Stimulated activated CD8-positive, alpha-beta memory T cell treated with anti-CD3 and anti-CD28 coated beads, Interleukin-7, amount 100 ng/mL, for 48 hours (primary cell): ENCODE data around the gene AP3B1.

Experiments
- DNase-seq, 2 donors: peaks; one replicate each; pipeline ENCODE4 v3.0.0-alpha.2; 2020; ENCODE audit warnings: low read depth in 1 of 2; ENCODE audit errors: extremely low read depth in 1 of 2

AP3B1 gene

DNA sequence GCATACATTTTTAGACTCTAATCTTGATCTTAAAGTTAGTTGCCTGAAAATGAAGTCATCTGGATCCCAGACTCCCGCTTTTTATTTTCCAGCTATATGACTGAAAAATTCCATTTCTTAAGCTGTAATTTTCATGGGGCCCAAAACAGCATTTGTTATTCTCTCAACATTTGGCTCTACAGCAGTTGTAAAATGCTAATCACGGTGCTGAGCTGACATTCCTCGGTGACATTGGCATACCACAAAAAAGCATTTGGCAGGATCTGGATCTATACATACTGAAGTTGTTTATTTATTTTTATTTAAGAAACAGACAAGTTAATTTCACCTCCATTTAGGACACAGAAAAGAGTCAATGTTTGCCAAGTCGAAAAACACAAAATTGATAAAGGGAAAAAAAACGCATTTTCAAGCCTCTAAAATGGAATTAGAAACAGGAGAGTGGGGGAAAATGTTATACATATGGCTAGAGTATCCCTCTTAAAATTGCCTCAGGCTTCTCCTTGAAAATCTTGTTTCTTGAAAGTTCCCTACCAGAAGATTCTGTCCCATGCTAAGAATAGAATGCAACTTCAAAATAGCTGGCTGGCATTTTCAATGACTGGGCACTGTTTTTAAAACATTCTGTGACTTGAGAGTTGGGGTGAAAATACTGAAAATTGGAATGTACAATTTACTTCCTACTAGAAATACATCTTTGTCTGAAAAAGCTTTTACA, 310.9 kb downstream of the AP3B1 start:
- no peak for DNase-seq

DNA sequence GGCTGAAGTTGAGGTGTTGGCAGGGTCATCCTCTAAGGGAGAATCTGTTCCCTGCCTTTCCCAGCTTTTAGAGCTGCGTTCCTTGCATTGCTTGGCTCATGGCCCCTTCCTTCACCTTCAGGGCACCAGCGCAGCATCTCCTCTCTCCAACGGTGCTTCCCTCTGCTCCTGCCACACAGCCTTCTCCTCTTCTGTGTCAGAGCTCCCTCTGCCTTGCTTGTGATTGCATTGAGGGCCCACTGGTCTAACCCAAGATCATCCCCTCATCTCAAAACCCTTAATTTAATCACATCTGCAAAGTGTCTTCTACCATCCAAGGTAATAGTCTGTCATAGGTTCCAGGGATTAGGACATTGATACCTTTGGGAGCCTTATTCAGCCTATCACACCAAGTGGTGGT, 312.7 kb downstream of the AP3B1 start:
- no peak for DNase-seq

DNA sequence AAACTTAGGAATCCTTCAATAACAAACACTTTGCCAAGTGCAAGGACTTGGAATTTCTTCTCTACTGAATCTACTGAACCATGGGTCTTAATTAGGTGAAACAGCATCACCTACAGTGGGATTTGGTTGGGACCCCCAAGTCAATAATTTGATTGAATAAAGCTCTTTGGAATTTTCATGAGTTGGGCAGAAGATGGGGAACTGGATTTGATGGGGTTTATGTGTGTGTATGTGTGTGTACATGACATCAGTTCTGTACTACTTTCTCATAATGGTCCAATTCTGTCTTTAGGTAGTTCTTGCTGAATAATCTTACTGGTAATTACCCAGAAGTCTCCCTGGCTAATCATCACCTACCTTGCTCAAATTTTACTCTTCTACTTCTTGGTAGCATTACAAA, 319.9 kb downstream of the AP3B1 start:
- no peak for DNase-seq

DNA sequence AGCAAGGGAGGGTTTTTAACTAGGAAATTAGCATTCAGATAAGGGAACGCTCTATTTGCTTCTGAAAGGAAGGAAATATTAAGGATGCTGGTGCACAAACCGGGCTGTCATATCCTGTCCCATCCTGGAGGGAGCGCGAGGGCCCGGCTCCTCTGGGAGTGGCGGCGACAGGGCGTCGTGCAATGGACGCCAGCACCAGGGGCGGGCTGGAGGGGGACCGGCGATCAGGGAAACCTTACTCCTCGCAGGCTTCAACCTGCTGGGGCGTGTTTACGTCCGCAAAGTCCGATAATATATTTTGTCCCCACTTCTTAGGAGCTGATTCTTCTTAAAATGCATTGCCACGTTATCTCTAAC, 321.3 kb downstream of the AP3B1 start:
- no peak for DNase-seq

DNA sequence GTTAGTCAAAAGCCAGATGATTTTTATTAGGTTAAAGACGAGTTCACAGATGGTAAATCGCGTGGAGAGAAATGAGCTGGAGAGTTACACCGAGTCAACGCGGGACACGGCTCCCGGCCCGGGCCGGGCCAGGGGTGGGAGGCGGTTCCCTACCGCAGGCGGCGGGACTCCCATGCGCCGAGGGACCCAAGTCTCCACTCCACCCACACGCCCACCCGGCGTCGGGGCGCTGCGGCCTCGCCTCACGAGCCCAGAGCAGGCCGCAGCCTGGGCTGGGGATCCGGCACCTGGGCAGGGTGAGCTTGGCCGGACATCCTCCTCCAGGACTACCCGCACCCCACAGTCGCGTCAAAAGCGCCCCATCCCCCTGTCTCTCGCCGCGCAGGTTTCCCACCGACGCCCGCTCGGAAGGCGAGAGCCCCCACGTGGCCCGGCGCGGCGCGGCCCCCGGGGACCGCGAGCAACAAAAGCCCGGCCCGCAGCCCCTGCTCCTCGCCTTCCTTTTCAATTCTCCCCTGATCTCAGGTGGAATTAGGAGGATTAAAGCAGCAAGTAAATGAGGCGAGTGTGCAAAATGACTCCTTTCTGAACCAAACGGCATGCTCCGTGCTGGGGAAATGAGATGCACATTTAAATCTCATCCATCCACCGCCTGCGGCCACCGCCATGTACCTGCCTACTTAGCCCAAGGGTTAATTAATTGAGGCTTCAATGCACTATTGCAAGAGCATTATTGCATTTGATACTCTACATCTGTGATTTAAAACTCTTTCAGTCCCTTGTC, 321.8 kb downstream of the AP3B1 start:
- no peak for DNase-seq

DNA sequence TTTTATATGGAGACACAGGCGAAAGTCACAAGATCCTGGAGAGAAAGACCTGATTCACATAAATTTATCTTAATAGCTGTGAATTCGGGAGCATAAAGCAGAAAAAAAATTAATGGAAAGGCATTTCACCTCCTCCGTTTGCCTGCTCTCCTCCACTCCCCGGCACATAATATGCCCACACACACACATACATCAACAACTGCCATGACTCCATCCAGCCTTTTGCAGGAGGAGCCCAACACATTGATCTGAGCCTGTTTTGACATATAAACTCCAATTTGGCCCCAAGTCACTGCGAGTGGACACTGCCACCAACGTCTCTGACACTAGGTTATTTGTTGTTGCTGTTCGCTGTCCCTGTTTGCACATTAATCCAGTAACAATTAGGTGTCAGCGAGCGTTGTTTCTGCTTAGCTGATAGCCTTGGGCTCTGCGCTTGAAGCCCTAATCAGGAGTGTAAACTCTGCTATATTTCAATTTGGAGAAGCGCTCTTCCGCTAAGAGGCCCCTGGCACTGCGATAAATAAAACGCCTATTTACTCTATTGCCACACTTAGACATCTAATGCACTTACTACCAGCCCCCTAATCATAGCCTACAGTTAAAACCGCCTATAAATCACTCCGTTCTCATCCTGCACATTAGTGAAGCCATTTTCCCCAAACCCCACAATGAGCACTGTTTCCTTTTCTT, 322.6 kb downstream of the AP3B1 start:
- DNase-seq: no peak

DNA sequence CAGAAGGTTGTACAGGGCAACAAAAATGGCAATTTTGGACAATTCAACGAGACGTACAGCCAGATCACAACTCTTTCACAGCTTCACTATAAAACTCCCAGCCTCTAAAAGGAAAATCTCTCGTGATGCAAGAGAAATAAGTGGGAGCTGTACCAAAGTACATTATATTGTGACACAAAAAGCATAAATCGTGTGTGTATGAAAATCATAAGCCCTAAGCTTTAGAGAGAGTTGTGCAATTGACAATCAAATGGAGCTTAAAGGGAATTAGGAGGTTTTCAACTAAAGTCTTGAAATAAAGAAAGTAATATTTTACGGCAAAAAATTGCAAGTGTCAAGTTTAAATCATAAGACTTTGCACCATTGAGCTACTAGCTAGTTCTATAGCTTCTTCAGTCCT, 323.6 kb downstream of the AP3B1 start:
- no peak for DNase-seq

DNA sequence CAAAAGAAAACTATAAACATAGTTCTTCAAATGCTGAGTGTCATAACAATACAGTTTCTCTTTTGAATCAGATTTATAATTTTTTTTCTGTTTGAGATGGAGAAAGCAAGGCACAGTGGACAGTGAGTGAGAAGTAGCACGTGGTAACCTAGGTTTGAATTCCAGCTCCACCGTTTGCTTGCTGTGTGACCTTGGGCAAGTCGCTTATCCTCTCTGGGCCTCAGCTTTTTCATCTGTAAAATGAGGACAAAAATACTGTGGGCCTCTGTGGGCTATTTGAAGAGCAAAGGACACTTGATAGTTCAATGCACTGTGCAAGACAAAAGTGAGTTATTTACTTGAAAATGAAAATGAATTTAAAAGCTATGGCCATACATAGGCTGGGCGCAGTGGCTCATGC, 330.7 kb downstream of the AP3B1 start:
- DNase-seq: no peak

DNA sequence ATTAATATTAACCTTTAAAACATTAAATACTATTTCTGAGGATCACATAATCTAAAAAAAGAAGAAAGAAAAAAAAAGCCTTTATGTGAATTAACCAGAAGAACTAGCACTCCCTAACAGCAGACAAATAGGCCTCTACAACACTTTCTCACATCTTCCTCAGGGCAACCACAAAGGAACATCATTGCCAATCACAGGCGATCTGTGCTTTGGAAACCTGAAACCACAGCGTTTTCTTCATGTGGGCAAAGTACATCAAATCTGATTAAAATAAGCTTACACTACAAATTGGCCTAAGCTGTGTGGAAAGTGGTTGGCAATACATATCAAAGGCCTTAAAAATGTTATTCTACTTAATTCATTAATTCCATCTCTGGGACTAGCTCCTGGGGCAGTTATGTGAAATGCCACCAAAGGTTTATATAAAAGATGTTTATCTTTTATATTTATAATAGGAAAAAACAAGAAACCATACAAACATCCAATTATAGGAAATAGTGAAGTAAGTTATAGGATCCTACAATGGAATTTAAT, 333.6 kb downstream of the AP3B1 start:
- no peak for DNase-seq

DNA sequence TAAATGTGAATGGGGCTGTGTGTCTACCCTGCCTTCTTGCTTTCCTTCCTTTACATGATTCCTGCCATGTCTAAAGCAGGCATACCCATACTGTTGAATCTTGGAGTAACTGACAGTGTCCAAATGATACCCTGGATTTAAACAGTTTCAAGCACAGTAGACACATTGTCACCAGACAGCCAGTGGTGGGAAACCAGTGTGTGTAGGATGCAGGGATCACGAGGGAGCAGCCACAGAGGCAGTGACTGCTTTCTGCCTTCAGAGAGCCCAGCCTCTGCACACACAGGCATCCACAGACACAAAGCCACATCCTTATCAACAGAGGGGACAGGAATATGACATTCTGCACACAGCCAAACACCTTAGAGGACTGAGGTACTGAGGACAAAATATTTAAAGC, 334.2 kb downstream of the AP3B1 start:
- no peak for DNase-seq

DNA sequence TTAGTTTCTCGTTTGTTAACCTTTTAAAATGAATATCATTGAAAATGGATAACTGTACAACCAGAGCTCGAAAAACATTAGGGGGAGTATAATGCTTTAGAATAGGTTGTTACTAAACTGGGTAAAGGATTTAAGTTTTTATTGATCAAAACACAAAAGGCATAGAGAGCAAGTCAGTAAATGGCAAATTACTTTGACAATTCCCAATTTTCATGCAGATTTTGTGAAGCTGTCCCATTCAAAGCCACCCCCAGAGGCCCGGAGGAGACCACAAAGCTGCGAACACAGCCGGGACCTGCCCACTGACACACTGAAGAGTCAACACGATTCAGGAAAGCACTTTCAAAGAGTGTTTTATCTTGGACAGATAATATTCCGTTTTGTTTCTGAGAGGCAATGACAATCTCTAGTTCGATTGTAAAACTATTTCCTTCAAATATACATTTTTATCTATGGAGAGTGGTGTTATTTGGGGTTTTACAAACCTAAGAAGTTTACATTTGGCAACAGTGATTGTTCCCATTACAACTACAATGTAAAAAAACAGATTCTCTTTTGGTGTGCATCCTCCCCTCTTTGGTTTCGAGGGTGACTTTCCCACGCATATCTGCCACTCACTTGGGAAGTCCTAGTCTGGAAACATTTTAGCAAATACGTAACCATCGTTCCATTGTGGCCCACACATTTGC, 335.7 kb downstream of the AP3B1 start:
- no peak for DNase-seq

DNA sequence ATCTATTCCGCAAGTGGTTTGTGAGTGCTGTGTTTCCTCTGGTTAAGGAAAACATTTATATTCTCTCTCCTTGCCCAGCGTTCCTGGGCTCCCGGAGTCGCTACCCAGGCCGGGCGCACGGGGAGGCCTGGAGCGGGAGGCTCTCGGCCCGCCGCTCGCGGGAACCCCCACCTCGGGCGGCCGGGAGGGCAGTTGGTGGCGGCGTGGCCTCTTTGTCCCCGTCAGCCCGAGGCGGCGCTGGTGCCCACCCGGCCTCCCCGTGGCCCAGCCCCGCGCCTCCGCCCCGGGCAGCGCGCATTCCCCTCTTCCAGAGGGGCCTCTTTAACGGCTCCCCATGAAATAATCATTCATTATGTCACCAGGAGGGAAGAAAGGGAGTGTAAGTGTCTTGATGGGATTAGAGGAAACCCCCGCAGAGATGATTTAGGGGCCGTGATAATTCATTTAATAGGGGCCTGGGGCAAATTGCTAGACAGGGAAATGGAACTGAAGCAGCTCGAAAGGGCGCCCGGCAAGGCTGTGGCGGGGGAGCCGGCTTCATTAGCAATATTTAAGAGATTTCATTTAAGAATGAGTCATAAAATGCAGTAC, 336.5 kb downstream of the AP3B1 start:
- DNase-seq: no peak

DNA sequence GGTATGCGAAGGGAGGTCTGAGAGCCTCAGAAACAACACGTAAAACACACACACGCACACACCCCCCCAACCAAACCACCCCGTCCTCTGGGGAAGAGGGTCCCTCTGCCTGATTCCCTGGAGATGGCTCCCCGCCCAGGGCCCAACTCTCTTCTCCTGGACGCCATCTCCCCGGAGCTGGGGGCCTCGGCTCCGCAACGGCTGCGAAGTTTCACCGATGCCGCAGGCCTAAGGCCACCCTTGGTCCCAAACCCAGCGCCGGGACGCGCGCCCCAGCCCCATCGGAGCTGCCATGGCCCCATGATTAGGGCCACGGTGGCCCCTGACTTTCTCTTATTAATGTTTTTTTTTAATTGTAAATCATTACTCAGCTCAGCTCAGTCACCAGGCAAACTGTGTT, 337.0 kb downstream of the AP3B1 start:
- no peak for DNase-seq

DNA sequence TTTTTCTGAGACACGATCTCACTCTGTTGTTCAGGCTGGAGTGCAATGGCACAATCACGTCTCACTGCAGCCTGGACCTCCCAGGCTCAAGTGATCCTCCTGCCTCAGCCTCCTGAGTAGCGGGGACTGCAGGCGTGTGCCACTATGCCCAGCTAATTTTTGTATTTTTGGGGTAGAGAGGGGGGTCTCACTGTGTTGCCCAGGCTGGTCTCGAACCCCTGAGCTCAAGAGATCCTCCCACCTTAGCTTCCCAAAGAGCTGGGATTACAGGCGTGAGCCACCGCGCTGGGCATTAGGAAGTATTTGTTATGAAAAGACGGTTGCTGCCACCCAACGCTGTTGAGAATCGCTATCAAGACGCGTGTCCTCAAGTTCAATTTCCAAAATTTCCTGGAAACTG, 337.4 kb downstream of the AP3B1 start:
- no peak for DNase-seq

DNA sequence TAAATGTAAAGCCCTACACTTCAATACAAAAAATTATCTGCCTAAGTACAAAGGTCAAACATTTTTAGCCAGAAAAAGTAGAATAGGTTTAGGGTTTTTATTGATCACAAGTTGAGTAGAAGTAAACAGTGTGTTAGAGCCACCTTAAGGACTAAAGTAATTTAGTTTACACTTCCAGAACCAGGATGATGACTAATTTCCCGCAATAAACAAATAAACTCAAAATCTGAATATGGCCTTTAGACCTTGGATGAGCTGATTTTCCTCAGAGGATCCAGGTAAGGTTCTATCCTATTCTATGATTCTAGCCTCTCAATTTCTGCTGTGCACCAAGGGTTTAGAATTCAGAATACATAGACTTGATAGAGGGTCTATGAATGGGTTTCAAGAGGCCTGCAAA, 338.9 kb downstream of the AP3B1 start:
- DNase-seq: no peak

DNA sequence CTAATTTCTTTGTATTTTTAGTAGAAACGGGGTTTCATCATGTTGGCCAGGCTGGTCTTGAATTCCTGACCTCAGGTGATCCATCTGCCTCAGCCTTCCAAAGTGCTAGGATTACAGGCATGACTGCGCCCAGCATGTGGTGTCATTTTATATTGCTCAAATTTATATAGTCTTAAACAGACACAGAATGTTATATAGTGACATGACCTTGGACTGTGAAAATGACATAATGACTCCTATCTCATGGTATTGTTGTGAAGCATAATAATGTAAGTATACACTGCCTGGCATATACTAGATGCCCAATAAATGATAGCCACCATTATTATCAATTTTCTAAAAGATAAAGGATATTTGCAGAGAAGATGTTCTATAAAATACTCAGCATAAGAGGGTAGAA, 341.1 kb downstream of the AP3B1 start:
- DNase-seq: no peak

DNA sequence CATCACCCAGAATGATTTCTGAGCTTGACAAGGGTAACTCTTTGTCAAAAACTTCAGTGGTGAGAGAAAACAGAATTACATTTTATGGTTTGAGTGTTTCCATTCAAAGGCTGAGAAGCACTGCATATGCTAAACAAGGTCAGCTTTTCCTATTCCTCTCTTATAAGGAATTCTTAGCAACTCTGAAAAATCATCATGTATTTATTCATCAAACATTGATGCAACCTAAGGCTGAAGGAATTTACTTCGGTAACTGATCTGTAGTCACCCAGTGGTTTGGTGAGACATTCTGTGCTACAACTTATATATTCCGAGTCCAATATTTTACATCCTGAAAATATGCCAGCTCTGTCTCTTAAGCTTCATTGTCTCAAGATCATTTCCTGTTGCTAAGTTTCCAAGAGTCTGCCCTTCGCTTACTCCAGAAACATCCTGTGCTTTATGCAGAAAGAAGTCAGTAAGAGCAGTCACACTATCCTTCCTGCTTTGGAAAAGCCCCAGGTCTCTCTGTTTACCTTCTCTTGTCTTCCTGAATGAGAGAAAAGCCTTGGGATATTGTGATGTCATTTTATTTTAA, 341.8 kb downstream of the AP3B1 start:
- no peak for DNase-seq
